Coronary artery (tissue), 2 donors: ENCODE data around the gene GNAO1.

Experiments
- DNase-seq: peaks from one replicate; pipeline ENCODE4 v3.0.0-alpha.2; 2017; ENCODE audit warnings: low spot score
- H3K27ac ChIP-seq, 2 donors: fragments of 200-600 bp; sonication (generic); one replicate each; pipeline ENCODE4 v1.5.1; 2016 to 2019
- H3K4me3 ChIP-seq: fragments of 200-600 bp; sonication (generic); 2 replicates; pipeline ENCODE4 v1.5.1; 2016; ENCODE audit warnings: mild to moderate bottlenecking, moderate library complexity
- TF ChIP-seq, protein P1 (sequence below): fragments of 200-600 bp; sonication (generic); IDR thresholded peaks from one replicate; pipeline ENCODE4 v1.5.1; 2019; ENCODE audit warnings: antibody characterized with exemption

GNAO1 gene

DNA sequence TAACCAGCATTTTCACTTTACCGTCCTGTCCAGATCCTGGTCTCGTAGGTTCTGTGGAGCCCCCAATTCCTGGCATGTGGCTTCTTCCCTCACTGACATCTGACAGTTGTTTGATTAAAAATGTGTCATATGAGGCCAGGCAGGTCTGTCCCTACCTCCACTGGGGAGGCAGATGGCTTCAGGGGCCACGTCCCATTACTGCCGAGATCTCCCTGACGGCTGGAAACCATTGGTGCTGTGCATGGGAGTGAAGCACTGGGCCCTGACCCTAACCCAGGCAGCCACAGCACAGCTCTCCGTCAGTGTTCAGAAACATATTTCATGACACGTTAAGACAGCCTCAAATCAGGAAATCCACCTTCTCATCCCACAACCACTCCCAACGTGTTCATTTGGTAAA is 77.5 kb downstream of the GNAO1 start:
- DNase-seq: no peak
- TF ChIP-seq, protein P1, sequence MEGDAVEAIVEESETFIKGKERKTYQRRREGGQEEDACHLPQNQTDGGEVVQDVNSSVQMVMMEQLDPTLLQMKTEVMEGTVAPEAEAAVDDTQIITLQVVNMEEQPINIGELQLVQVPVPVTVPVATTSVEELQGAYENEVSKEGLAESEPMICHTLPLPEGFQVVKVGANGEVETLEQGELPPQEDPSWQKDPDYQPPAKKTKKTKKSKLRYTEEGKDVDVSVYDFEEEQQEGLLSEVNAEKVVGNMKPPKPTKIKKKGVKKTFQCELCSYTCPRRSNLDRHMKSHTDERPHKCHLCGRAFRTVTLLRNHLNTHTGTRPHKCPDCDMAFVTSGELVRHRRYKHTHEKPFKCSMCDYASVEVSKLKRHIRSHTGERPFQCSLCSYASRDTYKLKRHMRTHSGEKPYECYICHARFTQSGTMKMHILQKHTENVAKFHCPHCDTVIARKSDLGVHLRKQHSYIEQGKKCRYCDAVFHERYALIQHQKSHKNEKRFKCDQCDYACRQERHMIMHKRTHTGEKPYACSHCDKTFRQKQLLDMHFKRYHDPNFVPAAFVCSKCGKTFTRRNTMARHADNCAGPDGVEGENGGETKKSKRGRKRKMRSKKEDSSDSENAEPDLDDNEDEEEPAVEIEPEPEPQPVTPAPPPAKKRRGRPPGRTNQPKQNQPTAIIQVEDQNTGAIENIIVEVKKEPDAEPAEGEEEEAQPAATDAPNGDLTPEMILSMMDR: no peak
- Histone ChIP-seq H3K27ac (peak overlapping the region in 1 of 2 donors; percentile 52), H3K4me3 (no peak overlapping the region)

DNA sequence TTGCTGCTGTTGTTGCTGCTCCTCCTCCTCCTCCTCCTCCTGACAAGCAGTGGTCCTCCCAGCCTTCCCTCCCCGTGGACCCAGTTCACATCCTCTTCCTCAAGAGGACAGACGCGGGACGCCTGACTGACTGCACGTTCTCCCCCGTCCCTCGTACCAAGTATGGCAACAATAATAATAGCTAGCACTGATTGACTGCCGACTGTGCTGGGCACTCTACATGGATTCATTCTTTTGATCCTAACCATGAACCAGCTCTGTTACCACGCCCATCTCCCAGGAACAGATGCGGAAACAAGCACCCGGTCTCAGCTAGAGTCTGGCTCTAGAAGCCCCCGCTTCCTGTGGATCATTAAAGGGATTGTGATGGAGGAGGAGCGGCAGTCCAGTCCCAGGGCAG is 78.0 kb downstream of the GNAO1 start:
- H3K27ac ChIP-seq: peak overlapping the region in 1 of 2 donors; percentile 52
- TF ChIP-seq, protein P1: no peak
- DNase-seq: no peak
- H3K4me3 ChIP-seq: no peak overlapping the region

DNA sequence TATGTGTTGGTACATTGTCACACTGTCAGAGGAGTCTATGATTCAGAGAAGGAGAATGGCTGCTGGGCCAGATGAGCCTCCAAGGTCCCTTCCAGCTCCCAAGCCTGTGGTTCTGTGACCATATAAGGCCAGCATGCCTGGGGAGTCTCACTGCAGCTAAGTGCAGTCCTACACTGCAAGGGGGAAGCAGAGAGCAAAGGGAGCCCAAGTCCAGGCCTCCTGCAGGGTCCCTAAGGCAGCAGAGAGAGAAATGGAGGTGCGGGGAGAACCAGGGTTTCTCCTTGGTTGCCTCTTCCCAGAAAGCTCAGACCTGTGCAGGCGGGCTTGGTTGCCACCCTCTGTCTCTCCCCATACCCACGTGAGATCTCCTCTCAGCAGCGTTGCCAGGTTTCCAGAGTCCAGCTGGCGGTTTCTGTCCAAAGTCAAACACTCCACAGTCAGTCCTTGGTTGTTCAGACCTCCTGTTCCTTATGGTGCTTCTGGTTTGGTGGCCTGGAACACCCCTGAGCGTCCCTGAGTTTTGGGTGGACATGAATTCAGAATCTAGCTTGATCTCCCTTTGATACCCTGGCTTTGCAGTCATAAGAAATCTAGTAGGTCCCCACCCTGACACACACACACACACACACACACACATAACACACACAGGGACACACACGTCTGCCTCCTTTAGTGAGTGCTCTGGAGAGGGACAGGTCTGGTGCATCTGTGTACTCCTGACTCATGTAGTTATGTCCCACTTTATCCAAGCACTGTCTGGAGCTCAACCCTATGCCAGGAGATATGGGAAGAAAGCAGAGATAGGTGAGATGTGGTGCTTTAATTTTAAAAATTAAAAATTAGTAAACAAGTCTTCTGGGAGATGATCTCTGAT is 78.8 kb downstream of the GNAO1 start:
- Histone ChIP-seq H3K4me3 (no peak overlapping the region), H3K27ac (peak overlapping the region in 1 of 2 donors; percentile 53)
- TF ChIP-seq, protein P1: no peak
- no peak for DNase-seq

DNA sequence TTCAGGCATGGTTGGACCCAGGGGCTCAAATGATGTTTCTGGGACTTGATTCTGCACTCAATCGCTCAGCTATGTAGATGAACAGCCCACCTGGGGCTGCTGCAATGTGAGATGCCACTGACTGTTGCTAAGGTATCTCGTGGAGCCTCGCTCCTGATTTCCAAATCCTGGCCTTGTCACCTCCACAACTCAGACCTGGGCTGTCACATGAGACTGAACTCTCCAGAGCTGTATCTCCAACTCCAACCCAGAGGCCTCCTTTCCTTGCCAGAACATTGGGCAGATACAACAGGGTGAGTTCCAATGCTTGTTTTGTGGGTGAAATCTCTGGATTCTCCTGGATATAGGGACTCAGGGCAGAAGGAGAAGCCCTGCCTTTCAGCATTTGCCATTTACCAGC is 79.5 kb downstream of the GNAO1 start:
- Histone ChIP-seq H3K4me3 (no peak overlapping the region), H3K27ac (no peak overlapping the region)
- DNase-seq: no peak
- TF ChIP-seq, protein P1: no peak

DNA sequence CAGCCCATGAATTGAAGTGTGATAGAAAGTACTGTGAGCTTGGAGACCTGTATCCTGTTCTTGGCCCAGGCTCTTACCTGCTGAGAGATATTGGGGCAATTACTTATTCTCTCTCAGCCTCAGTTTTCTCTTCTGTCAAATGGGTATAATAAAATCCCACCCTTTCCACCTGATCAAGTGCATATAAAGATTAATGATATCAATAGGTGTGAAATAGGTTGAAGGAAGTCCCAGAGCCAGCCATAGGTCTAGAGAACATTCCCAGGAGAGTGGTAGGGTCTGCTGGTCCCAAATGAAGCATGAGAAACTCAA is 81.2 kb downstream of the GNAO1 start:
- no peak for DNase-seq
- Histone ChIP-seq H3K27ac (no peak overlapping the region), H3K4me3 (no peak overlapping the region)
- TF ChIP-seq, protein P1: no peak

DNA sequence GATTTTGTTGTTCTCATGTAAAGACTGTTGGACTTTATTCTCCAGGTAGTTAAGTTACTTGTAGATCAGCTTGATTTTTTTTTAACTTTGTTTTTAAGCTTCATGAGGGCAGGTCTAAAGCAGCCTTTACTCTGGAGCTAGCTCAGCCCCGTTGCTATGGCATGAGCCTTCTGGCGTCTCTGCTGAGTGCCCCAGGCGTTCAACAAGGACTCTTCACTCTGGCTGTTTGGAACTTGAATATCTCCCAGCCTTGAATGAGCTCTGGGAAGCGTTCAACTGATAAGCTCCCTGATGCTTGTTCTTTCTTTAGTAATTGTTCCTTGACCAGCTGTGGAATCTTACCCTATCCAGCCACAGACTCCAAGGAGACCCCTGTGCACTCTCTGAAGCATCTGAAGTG is 82.3 kb downstream of the GNAO1 start:
- no peak overlapping the region for H3K27ac ChIP-seq
- no peak for DNase-seq
- TF ChIP-seq, protein P1: no peak
- H3K4me3 ChIP-seq: no peak overlapping the region

DNA sequence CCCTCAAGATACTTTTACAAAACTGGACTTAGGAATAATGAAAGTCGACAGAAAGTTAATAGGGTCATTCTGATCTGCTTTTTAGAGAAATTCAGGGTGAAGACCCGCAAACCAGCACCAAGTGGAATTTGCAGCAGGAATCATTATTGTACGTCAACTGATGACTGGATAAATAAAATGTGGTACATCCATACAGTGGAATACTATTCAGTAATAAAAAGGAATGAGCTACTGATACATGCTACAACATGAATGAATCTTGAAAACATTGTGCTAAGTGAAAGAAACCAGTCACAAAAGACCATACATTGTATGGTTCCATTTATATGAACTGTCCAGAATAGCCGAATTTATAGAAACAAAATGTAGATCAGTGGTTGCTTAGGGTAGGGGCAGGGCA is 83.1 kb downstream of the GNAO1 start:
- Histone ChIP-seq H3K27ac (no peak overlapping the region), H3K4me3 (no peak overlapping the region)
- no peak for DNase-seq
- TF ChIP-seq, protein P1: no peak
